Measurements from ENCODE around the gene KCNK2.

DNA sequence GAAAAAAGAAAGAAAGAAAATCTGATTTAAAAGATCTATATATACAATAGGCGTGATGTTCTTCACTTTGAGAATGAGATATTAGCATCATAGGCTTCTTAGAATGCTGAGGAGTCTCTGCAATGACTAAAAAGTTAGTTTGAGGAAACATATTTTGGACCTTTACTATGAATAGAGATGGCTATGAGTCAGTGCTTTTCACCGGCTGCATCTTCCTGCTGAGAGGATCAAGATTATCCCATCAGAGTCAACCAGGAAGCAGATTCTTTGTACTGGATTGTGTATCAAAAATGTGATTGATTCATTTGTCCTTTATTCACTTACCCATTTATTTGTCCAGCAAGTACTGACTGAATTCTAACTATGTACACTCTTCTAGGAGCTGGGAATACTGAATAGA lies 144.2 kb downstream of the KCNK2 start:
- TF ChIP-seq, protein P1, sequence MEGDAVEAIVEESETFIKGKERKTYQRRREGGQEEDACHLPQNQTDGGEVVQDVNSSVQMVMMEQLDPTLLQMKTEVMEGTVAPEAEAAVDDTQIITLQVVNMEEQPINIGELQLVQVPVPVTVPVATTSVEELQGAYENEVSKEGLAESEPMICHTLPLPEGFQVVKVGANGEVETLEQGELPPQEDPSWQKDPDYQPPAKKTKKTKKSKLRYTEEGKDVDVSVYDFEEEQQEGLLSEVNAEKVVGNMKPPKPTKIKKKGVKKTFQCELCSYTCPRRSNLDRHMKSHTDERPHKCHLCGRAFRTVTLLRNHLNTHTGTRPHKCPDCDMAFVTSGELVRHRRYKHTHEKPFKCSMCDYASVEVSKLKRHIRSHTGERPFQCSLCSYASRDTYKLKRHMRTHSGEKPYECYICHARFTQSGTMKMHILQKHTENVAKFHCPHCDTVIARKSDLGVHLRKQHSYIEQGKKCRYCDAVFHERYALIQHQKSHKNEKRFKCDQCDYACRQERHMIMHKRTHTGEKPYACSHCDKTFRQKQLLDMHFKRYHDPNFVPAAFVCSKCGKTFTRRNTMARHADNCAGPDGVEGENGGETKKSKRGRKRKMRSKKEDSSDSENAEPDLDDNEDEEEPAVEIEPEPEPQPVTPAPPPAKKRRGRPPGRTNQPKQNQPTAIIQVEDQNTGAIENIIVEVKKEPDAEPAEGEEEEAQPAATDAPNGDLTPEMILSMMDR (conservative IDR thresholded peaks at IDR 0.05; ENCODE audit: low read length): no peak
- TF ChIP-seq EZH2phosphoT487 (IDR thresholded peaks at IDR 0.05; ENCODE audit: borderline replicate concordance): no peak
